Panc1 (cell line): ENCODE measurements around the gene EBLN2. TPM values are rescaled to one million over a fixed set of nuclear protein-coding genes. Genes with fewer than 3 reads are reported as not detected.

Source experiments
- ATAC-seq: fragments of 200-7000 bp; cut with Tn5 transposase; 2 replicates; pipeline ENCODE4 v1.9.1; 2020; ENCODE audit warnings: mild to moderate bottlenecking, moderate library complexity
- BruUV-seq: library from RNA; stranded (reverse); fragments of 400-500 nt; replicated peaks from 2 replicates; lab custom pipeline; 2021; lab: Mats Ljungman, UMichigan
- CTCF ChIA-PET: fragments of 300-600 bp; sonication (Branson Sonifier 250); formaldehyde crosslinking; loops from one replicate; lab custom pipeline; 2022; ENCODE audit warnings: antibody characterized with exemption; lab: Charles Lee
- POLR2A ChIA-PET: fragments of 300-600 bp; sonication (Branson Sonifier 250); formaldehyde crosslinking; loops from one replicate; lab custom pipeline; 2022; ENCODE audit warnings: antibody characterized with exemption; lab: Charles Lee
- DNase-seq: peaks from one replicate; pipeline ENCODE4 v3.0.0-alpha.2; 2010; ENCODE audit warnings: low read depth, low spot score
- H3K27ac ChIP-seq: 2 replicates; pipeline ENCODE4 v1.5.1; 2011; ENCODE audit warnings: mild to moderate bottlenecking, low read length, inconsistent platforms
- H3K27me3 ChIP-seq: fragments of 200-500 bp; sonication (Bioruptor generic); 2 replicates; pipeline ENCODE4 v1.6.0; 2014; ENCODE audit warnings: low read length, inconsistent platforms; ENCODE audit not compliant: control insufficient read depth, insufficient read depth
- H3K36me3 ChIP-seq: fragments of 200-500 bp; sonication (Bioruptor generic); 2 replicates; pipeline ENCODE4 v1.5.1; 2014; ENCODE audit warnings: inconsistent platforms, mild to moderate bottlenecking, low read length, moderate library complexity; ENCODE audit not compliant: control insufficient read depth, insufficient read depth
- H3K4me1 ChIP-seq: 2 replicates; pipeline ENCODE4 v1.5.1; 2011; ENCODE audit warnings: inconsistent platforms, mild to moderate bottlenecking, low read length, moderate library complexity; ENCODE audit not compliant: control insufficient read depth, insufficient read depth
- H3K4me3 ChIP-seq, 2 experiments: 2 replicates each; pipeline ENCODE4 v1.5.1; 2011 to 2012; ENCODE audit warnings: low read depth in 2 of 2, low read length in 2 of 2, mild to moderate bottlenecking in 2 of 2, inconsistent platforms in 1 of 2, moderate library complexity in 1 of 2
- H3K9me3 ChIP-seq: fragments of 200-500 bp; sonication (Bioruptor generic); 2 replicates; pipeline ENCODE4 v1.5.1; 2014; ENCODE audit warnings: low read depth, mild to moderate bottlenecking, inconsistent platforms, low read length, moderate library complexity; ENCODE audit not compliant: control insufficient read depth, insufficient read depth
- CTCF ChIP-seq: fragments of 450-650 bp; IDR thresholded peaks from 2 replicates; pipeline ENCODE4 v1.5.1; 2017; ENCODE audit warnings: mild to moderate bottlenecking
- POLR2AphosphoS5 ChIP-seq: IDR thresholded peaks from 2 replicates; pipeline ENCODE4 v1.6.1; 2012; ENCODE audit warnings: mild to moderate bottlenecking, low read depth, low read length, moderate library complexity
- REST ChIP-seq, 2 experiments: IDR thresholded peaks; 2 replicates each; pipeline ENCODE4 v1.6.1; 2011 to 2012; ENCODE audit warnings: low read depth in 2 of 2, control low read depth in 1 of 2, low read length in 1 of 2, mild to moderate bottlenecking in 1 of 2, moderate library complexity in 1 of 2; ENCODE audit not compliant: insufficient read depth in 1 of 2
- SIN3A ChIP-seq: IDR thresholded peaks from 2 replicates; pipeline ENCODE4 v1.6.1; 2012; ENCODE audit warnings: low read depth, mild to moderate bottlenecking, low read length, moderate library complexity, borderline replicate concordance; ENCODE audit not compliant: insufficient read depth
- TCF7L2 ChIP-seq: IDR thresholded peaks from 2 replicates; pipeline ENCODE4 v1.6.1; 2011; ENCODE audit warnings: mild to moderate bottlenecking, low read depth, low read length, inconsistent platforms
- in situ Hi-C: cut with HindIII; loops from 2 replicates; pipeline ENCODE4 v1.10.0; 2016; ENCODE audit warnings: low sequenced_read_pairs, low pct_unique_long_range_greater_than_20kb
- intact Hi-C: fragments of 100-400 bp; cut with micrococcal nuclease; formaldehyde crosslinking; loops from one replicate; pipeline ENCODE4 v1.10.0; 2022; ENCODE audit not compliant: unreplicated experiment
- total RNA-seq: library from RNA; stranded (reverse); gene quantifications from one replicate; pipeline ENCODE4 v1.2.1, GENCODE V29; 2021; ENCODE audit not compliant: unreplicated experiment

Gene EBLN2
- total RNA-seq, 1 experiment from 2014 or later = 1.9 TPM

- in situ Hi-C loops = no loop called here
- Histone ChIP-seq H3K36me3 (no peaks in the 10 kb centered on the region; the same call in none of the 2 replicates), H3K27me3 (no peaks in the 10 kb centered on the region), H3K4me1 (peaks cover 9% of the 10 kb centered on the region), H3K27ac (no peak overlapping the region), H3K4me3 (no peak overlapping the region), H3K9me3 (no peaks in the 10 kb centered on the region)
- intact Hi-C loops = no loop called here
- TF ChIP-seq REST (IDR thresholded peaks at IDR 0.05; ENCODE audit: insufficient read depth in 1 of 2, low read depth in 2 of 2, low read length in 1 of 2) (no peak), SIN3A (no peak), TCF7L2 (no peak), POLR2AphosphoS5 (no peak), CTCF (no peak)
- DNase-seq (no peak), ATAC-seq (no peak)
- POLR2A ChIA-PET = no interaction called here
- BruUV-seq = no TSS peak
- CTCF ChIA-PET = no interaction called here
These were observed 42.5 kb upstream of the EBLN2 start for GRCh38 chr3:73018790-73019441.

GRCh38 chr3:73021301-73021835 lies 40.1 kb upstream of the EBLN2 start:
- Histone ChIP-seq H3K4me1 (peaks cover 9% of the 10 kb centered on the region), H3K27ac (no peak overlapping the region), H3K4me3 (no peak overlapping the region), H3K36me3 (no peaks in the 10 kb centered on the region; the same call in 1 of the 2 replicates), H3K27me3 (no peaks in the 10 kb centered on the region), H3K9me3 (no peaks in the 10 kb centered on the region)
- in situ Hi-C loops (no loop called here), intact Hi-C loops (no loop called here)
- ChIA-PET POLR2A (no interaction called here), CTCF (no interaction called here)
- BruUV-seq = no TSS peak
- TF ChIP-seq TCF7L2 (no peak), CTCF (no peak), SIN3A (no peak), REST (IDR thresholded peaks at IDR 0.05; ENCODE audit: insufficient read depth in 1 of 2, low read depth in 2 of 2, low read length in 1 of 2) (no peak), POLR2AphosphoS5 (no peak)
- DNase-seq (no peak), ATAC-seq (no peak)
